HL-60 (cell line): ENCODE measurements around the gene LUM.

Experiments
- DNase-seq, 2 experiments: peaks; one replicate each; pipeline ENCODE4 v3.0.0-alpha.2; 2010 to 2020; ENCODE audit warnings: low read depth in 1 of 2, low spot score in 1 of 2
- H3K27ac ChIP-seq: fragments of 250-450 bp; sonication (Bioruptor Pico); replicated peaks from 2 replicates; pipeline ENCODE4 v1.5.1; 2020; ENCODE audit warnings: mild to moderate bottlenecking, moderate library complexity
- H3K27me3 ChIP-seq: fragments of 250-450 bp; sonication (Bioruptor Pico); 2 replicates; pipeline ENCODE4 v1.5.1; 2021; ENCODE audit warnings: mild to moderate bottlenecking, moderate library complexity; ENCODE audit not compliant: insufficient read depth, poor library complexity, severe bottlenecking
- H3K4me3 ChIP-seq: replicated peaks from 2 replicates; pipeline ENCODE4 v1.5.1; 2011; ENCODE audit warnings: mild to moderate bottlenecking, control low read depth, low read length; ENCODE audit not compliant: insufficient read depth
- CTCF ChIP-seq: IDR thresholded peaks from one replicate; pipeline ENCODE4 v1.5.1; 2011; ENCODE audit warnings: low read length, control low read depth, inconsistent platforms; ENCODE audit not compliant: insufficient read depth
- GABPA ChIP-seq: IDR thresholded peaks from 2 replicates; pipeline ENCODE4 v1.6.1; 2012; ENCODE audit warnings: low read depth
- POLR2AphosphoS5 ChIP-seq: IDR thresholded peaks from 2 replicates; pipeline ENCODE4 v1.6.1; 2012; ENCODE audit warnings: low read depth
- REST ChIP-seq: IDR thresholded peaks from 2 replicates; pipeline ENCODE4 v1.6.1; 2012; ENCODE audit warnings: low read depth; ENCODE audit not compliant: insufficient replicate concordance
- SPI1 ChIP-seq: IDR thresholded peaks from 2 replicates; pipeline ENCODE4 v1.6.1; 2012; ENCODE audit warnings: low read depth, mild to moderate bottlenecking, borderline replicate concordance

The LUM gene

GRCh38 chr12:91127751-91128150 is 16.5 kb upstream of the LUM start:
- Histone ChIP-seq H3K27ac (no peak overlapping the region), H3K27me3 (peaks cover 2% of the 10 kb centered on the region), H3K4me3 (no peak overlapping the region)
- TF ChIP-seq CTCF (no peak), SPI1 (no peak), POLR2AphosphoS5 (no peak), REST (no peak)
- DNase-seq = no peak

- DNase-seq = no peak
- no peak overlapping the region for H3K27ac ChIP-seq
- no peak for TF ChIP-seq GABPA
- TF ChIP-seq CTCF = no peak
- TF ChIP-seq POLR2AphosphoS5 = no peak
- TF ChIP-seq REST = no peak
- TF ChIP-seq SPI1 = no peak
- H3K4me3 ChIP-seq = no peak overlapping the region
- H3K27me3 ChIP-seq = peaks cover 2% of the 10 kb centered on the region
These were observed 16.0 kb upstream of the LUM start for GRCh38 chr12:91127306-91127705.

GRCh38 chr12:91126516-91126915 is 15.2 kb upstream of the LUM start:
- peaks cover 2% of the 10 kb centered on the region for H3K27me3 ChIP-seq
- DNase-seq = no peak
- H3K4me3 ChIP-seq = no peak overlapping the region
- H3K27ac ChIP-seq = no peak overlapping the region
- no peak for TF ChIP-seq GABPA
- TF ChIP-seq SPI1 = no peak
- TF ChIP-seq POLR2AphosphoS5 = no peak
- no peak for TF ChIP-seq CTCF
- no peak for TF ChIP-seq REST
